GM21825 (cell line): ENCODE measurements around the gene POLD2.
"Not testable (repeated sequence)": the region's sequence is repeated elsewhere in the genome, so short reads cannot be mapped to it uniquely, and the experiment has no call there.

Source experiments
- ATAC-seq: cut with Tn5 transposase; IDR thresholded peaks from one replicate; pipeline ENCODE4 v1.9.1; 2021; ENCODE audit warnings: mild to moderate bottlenecking, moderate library complexity; ENCODE audit not compliant: unreplicated experiment

POLD2 gene

GRCh38 chr7:44139311-44140010 is 16.1 kb upstream of the POLD2 start:
- ATAC-seq, result no peak

- no peak for ATAC-seq
Measured at GRCh38 chr7:44138698-44139097, 15.3 kb upstream of the POLD2 start.

- no peak for ATAC-seq
Measured at GRCh38 chr7:44136731-44137130, 13.4 kb upstream of the POLD2 start.

- ATAC-seq, result no peak
Measured at GRCh38 chr7:44134943-44135628, 11.7 kb upstream of the POLD2 start.

GRCh38 chr7:44133295-44133694 is 9.9 kb upstream of the POLD2 start:
- no peak for ATAC-seq

GRCh38 chr7:44132039-44132438 is 8.7 kb upstream of the POLD2 start:
- no peak for ATAC-seq

- no peak for ATAC-seq
Measured at GRCh38 chr7:44131173-44132029, 8.1 kb upstream of the POLD2 start.

- ATAC-seq, result no peak
Measured at GRCh38 chr7:44128721-44129582, 5.6 kb upstream of the POLD2 start.

GRCh38 chr7:44127161-44127560 is 3.8 kb upstream of the POLD2 start:
- ATAC-seq, result no peak

- ATAC-seq, result not testable (repeated sequence)
Measured at GRCh38 chr7:44126574-44126973, 3.2 kb upstream of the POLD2 start.

- no peak for ATAC-seq
Measured at GRCh38 chr7:44124822-44125202, 1.5 kb upstream of the POLD2 start.

- no peak for ATAC-seq
Measured at GRCh38 chr7:44122529-44122928, 819 bp downstream of the POLD2 start.

GRCh38 chr7:44121761-44122420 is 1.5 kb downstream of the POLD2 start:
- no peak for ATAC-seq

GRCh38 chr7:44120395-44120794 is 3.0 kb downstream of the POLD2 start:
- ATAC-seq, result no peak

GRCh38 chr7:44119829-44120380 is 3.4 kb downstream of the POLD2 start:
- no peak for ATAC-seq

GRCh38 chr7:44117801-44118429 is 5.4 kb downstream of the POLD2 start:
- ATAC-seq, result no peak

GRCh38 chr7:44116789-44117666 is 6.3 kb downstream of the POLD2 start:
- no peak for ATAC-seq

- ATAC-seq, result no peak
Measured at GRCh38 chr7:44116087-44116788, 7.1 kb downstream of the POLD2 start.
